Ecto neural progenitor cell (in vitro differentiated cells): ENCODE measurements around the gene FOXP1.

Experiments used
- DNase-seq: peaks from one replicate; pipeline ENCODE4 v3.0.0-alpha.2; 2018; ENCODE audit warnings: low spot score

Gene FOXP1

GRCh38 chr3:71504250-71505036, 79.1 kb downstream of the FOXP1 start:
- no peak for DNase-seq

- no peak for DNase-seq
These were observed 79.8 kb downstream of the FOXP1 start for GRCh38 chr3:71503525-71504249.

- no peak for DNase-seq
These were observed 81.4 kb downstream of the FOXP1 start for GRCh38 chr3:71502066-71502625.

GRCh38 chr3:71500696-71501095, 82.8 kb downstream of the FOXP1 start:
- no peak for DNase-seq

GRCh38 chr3:71499227-71499876, 84.2 kb downstream of the FOXP1 start:
- DNase-seq, result no peak

- DNase-seq, result no peak
These were observed 85.0 kb downstream of the FOXP1 start for GRCh38 chr3:71498543-71498942.

DNA sequence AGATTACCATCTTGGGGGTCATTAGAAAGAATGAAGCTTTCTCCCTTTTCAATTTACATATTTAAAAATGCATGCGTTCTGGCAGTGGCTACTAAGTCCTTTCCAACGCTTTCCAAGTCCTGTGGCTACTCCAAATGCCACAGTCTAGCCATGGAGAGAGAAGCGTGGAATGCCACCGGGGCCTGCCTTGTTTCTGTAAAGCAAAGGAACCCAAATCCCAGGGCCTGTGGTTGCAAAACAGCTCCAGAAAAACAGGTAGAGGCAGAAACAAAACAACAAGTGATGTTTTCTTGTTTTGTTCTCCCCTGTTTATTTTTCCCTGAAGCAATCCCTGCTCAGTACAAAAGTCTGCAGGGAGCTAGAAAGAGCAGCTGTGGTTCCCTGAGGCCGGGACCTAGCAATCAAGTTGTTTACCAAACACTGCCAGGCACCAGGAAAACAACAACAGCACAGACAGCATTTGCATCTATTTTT, 85.5 kb downstream of the FOXP1 start:
- DNase-seq, result no peak

DNA sequence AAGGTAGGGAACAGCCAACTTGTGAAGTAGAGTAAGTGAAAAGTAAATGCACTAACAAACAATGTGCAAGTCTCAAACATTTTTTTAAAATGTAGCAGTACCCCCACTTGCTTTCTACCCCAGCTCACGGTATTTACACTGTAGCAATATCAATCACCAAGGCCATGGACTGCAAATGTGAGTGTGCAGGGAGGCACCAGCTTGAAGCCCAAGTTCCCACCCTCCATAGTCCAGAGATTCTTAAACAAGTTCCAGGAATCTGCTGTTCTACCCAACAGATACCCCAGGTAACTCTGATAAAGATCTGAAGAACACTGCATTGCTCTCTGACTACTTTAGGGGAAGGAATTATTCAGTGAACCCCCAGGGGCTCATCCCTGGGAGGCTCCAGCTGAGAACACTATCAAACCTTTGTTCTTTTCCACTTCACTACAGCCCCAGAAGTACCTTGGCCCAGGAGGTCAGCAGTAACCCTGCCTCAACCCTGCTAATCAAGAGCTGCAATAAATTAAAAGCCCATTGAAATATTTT, 86.1 kb downstream of the FOXP1 start:
- no peak for DNase-seq

DNA sequence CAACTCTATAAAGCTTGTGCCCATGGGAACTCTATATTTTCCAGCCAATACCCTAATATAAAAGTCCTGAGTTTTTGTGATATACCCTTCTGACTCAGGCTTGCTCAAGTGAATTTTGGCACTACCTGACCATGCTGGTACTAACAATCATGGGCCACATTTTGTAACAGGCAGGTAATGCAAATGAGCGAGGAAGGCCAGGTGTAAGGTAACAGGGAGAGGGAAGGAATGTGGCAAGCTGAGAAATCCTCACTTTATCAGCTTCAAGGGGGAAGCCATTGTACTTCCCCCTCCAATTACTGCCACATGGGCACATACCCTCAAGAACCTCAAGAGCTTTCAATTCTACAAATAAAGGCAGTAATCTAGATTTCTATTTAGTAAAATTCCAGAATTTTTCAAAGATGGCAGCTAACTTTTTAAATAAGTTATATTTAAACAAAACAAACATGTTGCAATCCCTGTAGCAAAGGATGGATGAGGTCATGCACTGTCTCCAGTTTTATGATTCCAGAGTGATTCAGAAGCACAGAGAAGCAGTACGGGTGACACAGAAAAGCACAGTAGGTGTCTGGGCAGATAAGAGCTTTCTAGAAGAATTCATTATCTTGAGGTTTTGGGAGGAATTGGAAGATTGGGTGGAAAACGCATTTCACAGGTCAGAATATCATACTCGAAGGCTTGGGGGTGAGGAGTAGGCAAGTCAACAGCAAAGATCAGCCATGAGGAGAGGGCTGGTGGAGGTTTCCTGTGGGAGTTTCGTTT, 87.6 kb downstream of the FOXP1 start:
- DNase-seq, result no peak

- DNase-seq, result no peak
These were observed 89.3 kb downstream of the FOXP1 start for GRCh38 chr3:71494212-71494611.

GRCh38 chr3:71492974-71493771, 90.4 kb downstream of the FOXP1 start:
- no peak for DNase-seq

DNA sequence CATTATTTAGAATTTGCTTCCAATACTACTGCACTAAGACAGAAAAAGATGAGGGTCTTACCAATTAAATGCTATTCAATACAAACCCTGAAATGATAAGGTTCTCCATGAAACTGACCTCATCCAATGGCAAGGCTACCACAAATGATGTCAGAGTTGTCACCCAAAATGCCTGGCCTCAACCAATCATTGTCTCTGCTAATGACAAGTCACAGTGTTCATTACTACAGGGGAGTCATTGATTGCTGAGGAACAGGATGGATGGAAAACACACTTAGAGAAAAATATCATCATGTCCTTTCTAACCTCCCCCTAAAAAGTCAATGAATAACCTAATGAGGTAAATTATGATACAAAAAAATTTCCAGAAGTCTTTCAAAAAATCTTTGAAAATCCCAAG, 91.0 kb downstream of the FOXP1 start:
- DNase-seq, result no peak

GRCh38 chr3:71491154-71491752, 92.3 kb downstream of the FOXP1 start:
- no peak for DNase-seq

GRCh38 chr3:71490692-71491091, 92.8 kb downstream of the FOXP1 start:
- no peak for DNase-seq

DNA sequence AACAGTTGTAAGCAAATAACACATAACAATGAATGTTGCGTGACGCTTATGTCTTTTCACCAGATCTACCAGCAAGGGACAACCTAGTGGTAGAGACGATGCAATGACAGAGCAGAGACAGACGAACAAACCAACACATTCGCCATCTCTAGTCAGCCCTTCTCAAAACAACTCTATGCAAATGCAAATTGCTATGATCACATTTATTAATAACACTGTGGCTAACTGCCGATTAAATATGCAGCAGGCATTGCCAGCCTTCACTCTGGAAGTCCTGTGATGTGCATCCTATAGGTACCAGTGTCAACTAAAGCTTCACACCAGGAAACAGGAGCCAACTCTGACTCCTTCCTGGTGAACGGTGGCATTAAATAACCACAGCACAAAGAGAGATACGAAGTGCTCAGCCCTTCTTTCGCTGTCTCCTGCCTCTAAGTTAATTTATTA, 94.2 kb downstream of the FOXP1 start:
- no peak for DNase-seq

- DNase-seq, result no peak
These were observed 94.6 kb downstream of the FOXP1 start for GRCh38 chr3:71488882-71489281.

GRCh38 chr3:71488391-71488809, 95.1 kb downstream of the FOXP1 start:
- DNase-seq, result no peak

DNA sequence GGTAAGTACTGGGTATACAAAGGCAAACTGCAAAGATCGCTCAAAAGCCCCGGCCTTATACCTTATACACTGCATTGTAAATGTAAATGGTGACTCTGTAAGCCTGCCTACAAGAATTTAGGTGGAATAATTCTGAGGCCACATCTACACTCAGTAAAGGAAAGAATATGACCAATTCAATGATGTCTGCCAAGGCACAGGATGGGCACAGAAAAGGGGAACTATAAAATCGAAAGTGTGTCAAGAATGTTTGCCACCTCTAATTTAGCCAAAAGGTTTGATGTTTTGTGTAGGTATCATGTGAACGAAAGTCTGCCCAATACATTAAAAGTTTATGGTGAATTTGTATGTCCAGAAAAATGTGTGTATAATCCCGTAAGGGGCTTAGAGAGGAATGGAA, 96.1 kb downstream of the FOXP1 start:
- no peak for DNase-seq

DNA sequence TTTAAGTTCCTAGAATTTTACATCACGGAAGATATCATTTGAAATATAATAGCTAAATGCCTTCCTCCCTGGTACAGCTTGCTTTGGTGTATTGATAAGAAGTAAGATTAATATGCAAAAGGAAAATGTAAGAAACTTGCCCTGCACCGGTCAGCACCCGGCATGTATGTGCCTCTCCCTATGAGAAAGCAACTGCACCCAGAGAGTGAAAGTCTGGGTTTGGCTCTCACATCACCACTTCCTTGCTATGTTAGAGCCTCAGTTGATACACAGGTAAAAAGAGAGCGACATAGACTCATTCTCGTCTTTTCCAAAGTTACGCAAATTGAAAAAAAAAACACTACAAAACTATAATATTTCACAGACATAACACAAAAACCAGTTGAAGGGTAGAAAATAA, 96.7 kb downstream of the FOXP1 start:
- no peak for DNase-seq

GRCh38 chr3:71485896-71486295, 97.6 kb downstream of the FOXP1 start:
- no peak for DNase-seq
